Right lobe of liver (tissue), 6 donors: ENCODE results near the gene ZMYND11. TPM values are rescaled to one million over a fixed set of nuclear protein-coding genes. Genes with fewer than 3 reads are reported as not detected.
"Not testable (repeated sequence)": the region's sequence is repeated elsewhere in the genome, so short reads cannot be mapped to it uniquely, and the experiment has no call there.

ENCODE experiments used
- ATAC-seq, 4 donors: fragments of 200-7000 bp; cut with Tn5 transposase; one replicate each; pipeline ENCODE4 v1.9.1; 2020; ENCODE audit warnings: mild to moderate bottlenecking in 4 of 4, moderate library complexity in 4 of 4
- DNase-seq, 3 donors: peaks; one replicate each; pipeline ENCODE4 v3.0.0-alpha.2; 2020
- H3K27ac ChIP-seq, 3 donors: fragments of 200-600 bp; one replicate each; pipeline ENCODE4 v1.8.0; 2022
- H3K27me3 ChIP-seq, 2 donors: fragments of 200-600 bp; one replicate each; pipeline ENCODE4 v1.8.0; 2022
- H3K36me3 ChIP-seq, 4 donors: fragments of 200-600 bp; sonication (generic) in 1 of 4; one replicate each; pipeline versions ENCODE4 v1.5.1 to v1.8.0; 2017 to 2022; ENCODE audit warnings: control low read depth in 1 of 4
- H3K4me1 ChIP-seq, 4 donors: fragments of 200-600 bp; sonication (generic) in 1 of 4; one replicate each; pipeline versions ENCODE4 v1.5.1 to v1.8.0; 2017 to 2022; ENCODE audit warnings: control low read depth in 1 of 4
- H3K4me3 ChIP-seq, 3 donors: fragments of 200-600 bp; one replicate each; pipeline ENCODE4 v1.8.0; 2022
- H3K9me3 ChIP-seq, 4 donors: fragments of 200-600 bp; sonication (generic) in 1 of 4; one replicate each; pipeline versions ENCODE4 v1.5.1 to v1.8.0; 2017 to 2022; ENCODE audit warnings: control low read depth in 1 of 4
- CTCF ChIP-seq, 4 donors: fragments of 200-600 bp in 3 of 4; fragments of 450-650 bp in 1 of 4; IDR thresholded peaks; one replicate each; pipeline versions ENCODE4 v1.5.1 to v1.8.0; 2016 to 2022; ENCODE audit warnings: antibody characterized with exemption in 4 of 4, mild to moderate bottlenecking in 2 of 4
- POLR2A ChIP-seq: fragments of 450-650 bp; IDR thresholded peaks from one replicate; pipeline ENCODE4 v1.6.1; 2017; ENCODE audit warnings: antibody characterized with exemption, mild to moderate bottlenecking
- WGBS: methylation state at CpG from one replicate; pipeline ENCODE4 v1.1.6; 2018; ENCODE audit warnings: low coverage, low lambda C conversion rate; ENCODE audit not compliant: insufficient coverage; ENCODE audit errors: missing lambda C conversion rate; 5-methylcytosine and 5-hydroxymethylcytosine counted together
- intact Hi-C, 2 donors: fragments of 100-400 bp; cut with DNase I; formaldehyde crosslinking; loops; one replicate each; pipeline versions ENCODE4 v1.11.2 to v1.14.1; 2022
- total RNA-seq, 6 experiments: library from RNA; depleted of rRNA in 2 of 6; stranded (reverse); fragments of >200 nt in 2 of 6; fragmentation: NEBNext Ultra II Directional in 3 of 6; extraction: Animal tissue kit (Norgen Biotek cat#: 25700) in 3 of 6; gene quantifications; one replicate each; pipeline versions ENCODE4 v1.1.0 to v1.2.4, GENCODE V29; 2016 to 2023
- donor health status: DM: no; HTN: yes; CAD: no.
- donor health status: DM: no; HTN: no; CAD: no.
- donor health status: DM: no; HTN: no; CAD: no.
- donor health status: DM: no; HTN: yes; CAD: no.
- donor health status: DM: no; HTN: yes; CAD: no.

Gene ZMYND11
- total RNA-seq, 6 experiments from 2014 or later, result 22.5 to 30.6 (median 24.4) TPM

GRCh38 chr10:178723-179122 lies 43.5 kb downstream of the ZMYND11 start:
- TF ChIP-seq CTCF (IDR thresholded peaks at IDR 0.05) (no peak), POLR2A (no peak)
- H3K27me3 ChIP-seq, result no peaks in the 10 kb centered on the region
- H3K4me1 ChIP-seq, result no peaks in the 10 kb centered on the region
- no peaks in the 10 kb centered on the region for H3K9me3 ChIP-seq
- no peak for ATAC-seq
- peaks cover 0 to 5% (median 3%) of the 10 kb centered on the region in 4 donors for H3K36me3 ChIP-seq
- no peak for DNase-seq
- H3K27ac ChIP-seq, result no peak overlapping the region
- intact Hi-C loops, result no loop called here
- H3K4me3 ChIP-seq, result no peak overlapping the region

GRCh38 chr10:182441-183201 lies 47.4 kb downstream of the ZMYND11 start:
- 74% methylated on average over 6 of the region's 6 CpGs for WGBS
- peak in 2 of 4 donors; percentile 48 to 62 for ATAC-seq
- Histone ChIP-seq H3K9me3 (peaks cover 0 to 2% (median 0%) of the 10 kb centered on the region in 4 donors), H3K4me1 (no peaks in the 10 kb centered on the region), H3K27ac (no peak overlapping the region), H3K27me3 (no peaks in the 10 kb centered on the region), H3K4me3 (no peak overlapping the region), H3K36me3 (peaks cover 0 to 6% (median 3%) of the 10 kb centered on the region in 4 donors)
- intact Hi-C loops, result no loop called here
- TF ChIP-seq POLR2A (no peak), CTCF (IDR thresholded peaks at IDR 0.05) (no peak)
- no peak for DNase-seq

- H3K4me1 ChIP-seq, result no peaks in the 10 kb centered on the region
- H3K4me3 ChIP-seq, result no peak overlapping the region
- TF ChIP-seq POLR2A, result no peak
- intact Hi-C loops, result no loop called here
- ATAC-seq (no peak), DNase-seq (no peak)
- H3K27ac ChIP-seq, result no peak overlapping the region
- H3K36me3 ChIP-seq, result peaks cover 0 to 6% (median 3%) of the 10 kb centered on the region in 4 donors
- peaks cover 0 to 2% (median 0%) of the 10 kb centered on the region in 4 donors for H3K9me3 ChIP-seq
- 100% methylated on average over 1 of the region's 1 CpG for WGBS
- no peaks in the 10 kb centered on the region for H3K27me3 ChIP-seq
Measured at GRCh38 chr10:184174-184573, 48.9 kb downstream of the ZMYND11 start.

- DNase-seq (no peak), ATAC-seq (no peak)
- Histone ChIP-seq H3K27ac (no peak overlapping the region), H3K27me3 (no peaks in the 10 kb centered on the region), H3K36me3 (peaks cover 0 to 6% (median 3%) of the 10 kb centered on the region in 4 donors), H3K4me3 (no peak overlapping the region), H3K4me1 (no peaks in the 10 kb centered on the region), H3K9me3 (peaks cover 0 to 2% (median 0%) of the 10 kb centered on the region in 4 donors)
- intact Hi-C loops, result no loop called here
- WGBS, result 95% methylated on average over 5 of the region's 5 CpGs
- TF ChIP-seq CTCF (IDR thresholded peaks at IDR 0.05), result no peak
- no peak for TF ChIP-seq POLR2A
Measured at GRCh38 chr10:184911-185310, 49.7 kb downstream of the ZMYND11 start.

GRCh38 chr10:185571-185970 lies 50.3 kb downstream of the ZMYND11 start:
- H3K36me3 ChIP-seq, ATAC-seq: not testable (repeated sequence)
- 85% methylated on average over 5 of the region's 7 CpGs for WGBS

More at GRCh38 chr10:185571-185970, 50.3 kb downstream of the ZMYND11 start:
- DNase-seq, H3K4me3 ChIP-seq, H3K27me3 ChIP-seq, H3K9me3 ChIP-seq, H3K27ac ChIP-seq, intact Hi-C loops, H3K4me1 ChIP-seq: not testable (repeated sequence)
